D721Med (cell line): Measurements from ENCODE around the gene RALGAPB.

Experiments used
- DNase-seq: peaks from one replicate; pipeline ENCODE4 v3.0.0; 2011; ENCODE audit warnings: low spot score; ENCODE audit not compliant: insufficient read length
- FAIRE-seq: peaks from 2 replicates; lab custom pipeline; 2011; peaks lifted over from hg19 to GRCh38; lab: Jason Lieb, UNC
- TF ChIP-seq, protein P1 (sequence below): IDR thresholded peaks from 2 replicates; pipeline ENCODE4 v1.5.1; 2012; ENCODE audit warnings: mild to moderate bottlenecking, control low read depth; ENCODE audit not compliant: insufficient read depth; ENCODE audit errors: missing control alignments

RALGAPB gene

DNA sequence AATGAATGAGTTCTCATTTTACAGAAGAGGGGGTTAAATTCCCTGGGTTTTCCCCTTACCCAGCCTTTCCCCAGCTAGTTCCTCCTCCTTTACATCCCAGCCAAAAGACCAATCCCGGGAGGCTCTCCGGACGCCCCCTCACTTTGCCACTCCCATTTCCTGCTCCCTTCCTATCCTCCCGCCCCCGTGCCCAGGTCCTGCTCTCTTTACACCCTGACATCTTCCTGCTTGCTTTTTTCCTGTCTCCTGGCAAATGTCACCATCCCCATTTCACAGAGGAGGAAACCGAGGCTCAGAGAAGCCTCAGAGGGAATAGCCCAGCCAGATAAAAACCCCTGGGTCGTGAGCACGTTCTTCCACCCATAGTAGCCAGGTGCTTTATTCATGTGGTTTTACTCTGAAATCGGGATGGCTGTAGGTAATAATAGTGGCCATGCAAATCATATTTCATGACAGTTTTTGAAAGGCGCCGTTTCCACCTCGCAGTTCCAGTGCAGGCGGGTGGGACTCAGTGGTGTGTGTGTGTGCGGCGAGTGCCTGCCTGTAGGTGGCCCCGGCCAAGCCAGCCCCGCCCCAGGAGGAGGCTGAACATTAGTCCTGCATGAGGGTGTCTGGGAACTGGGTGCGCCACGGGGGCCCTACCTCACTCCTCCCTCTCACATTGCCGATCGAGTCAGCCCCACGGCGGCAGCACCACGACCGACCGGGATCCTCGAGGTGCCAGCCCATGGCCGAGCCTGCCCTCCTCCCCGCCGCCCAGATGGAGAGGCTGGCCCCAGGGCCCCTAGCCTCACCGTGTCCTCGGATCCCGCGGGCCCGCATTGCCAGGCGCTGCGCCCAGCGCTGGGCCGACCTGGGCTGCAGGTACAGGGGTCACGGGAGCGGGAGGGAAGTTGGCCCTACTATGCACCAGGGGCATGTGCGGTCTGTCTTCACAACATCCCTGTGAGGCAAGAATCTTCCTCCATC, 128.9 kb downstream of the RALGAPB start, which contains the start of gene ARHGAP40:
ARHGAP40 (plus strand) TSS at position 594 of the 969 bp plus-strand sequence.
- DNase-seq (no peak), FAIRE-seq (no peak)
- TF ChIP-seq, protein P1, sequence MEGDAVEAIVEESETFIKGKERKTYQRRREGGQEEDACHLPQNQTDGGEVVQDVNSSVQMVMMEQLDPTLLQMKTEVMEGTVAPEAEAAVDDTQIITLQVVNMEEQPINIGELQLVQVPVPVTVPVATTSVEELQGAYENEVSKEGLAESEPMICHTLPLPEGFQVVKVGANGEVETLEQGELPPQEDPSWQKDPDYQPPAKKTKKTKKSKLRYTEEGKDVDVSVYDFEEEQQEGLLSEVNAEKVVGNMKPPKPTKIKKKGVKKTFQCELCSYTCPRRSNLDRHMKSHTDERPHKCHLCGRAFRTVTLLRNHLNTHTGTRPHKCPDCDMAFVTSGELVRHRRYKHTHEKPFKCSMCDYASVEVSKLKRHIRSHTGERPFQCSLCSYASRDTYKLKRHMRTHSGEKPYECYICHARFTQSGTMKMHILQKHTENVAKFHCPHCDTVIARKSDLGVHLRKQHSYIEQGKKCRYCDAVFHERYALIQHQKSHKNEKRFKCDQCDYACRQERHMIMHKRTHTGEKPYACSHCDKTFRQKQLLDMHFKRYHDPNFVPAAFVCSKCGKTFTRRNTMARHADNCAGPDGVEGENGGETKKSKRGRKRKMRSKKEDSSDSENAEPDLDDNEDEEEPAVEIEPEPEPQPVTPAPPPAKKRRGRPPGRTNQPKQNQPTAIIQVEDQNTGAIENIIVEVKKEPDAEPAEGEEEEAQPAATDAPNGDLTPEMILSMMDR: no peak

DNA sequence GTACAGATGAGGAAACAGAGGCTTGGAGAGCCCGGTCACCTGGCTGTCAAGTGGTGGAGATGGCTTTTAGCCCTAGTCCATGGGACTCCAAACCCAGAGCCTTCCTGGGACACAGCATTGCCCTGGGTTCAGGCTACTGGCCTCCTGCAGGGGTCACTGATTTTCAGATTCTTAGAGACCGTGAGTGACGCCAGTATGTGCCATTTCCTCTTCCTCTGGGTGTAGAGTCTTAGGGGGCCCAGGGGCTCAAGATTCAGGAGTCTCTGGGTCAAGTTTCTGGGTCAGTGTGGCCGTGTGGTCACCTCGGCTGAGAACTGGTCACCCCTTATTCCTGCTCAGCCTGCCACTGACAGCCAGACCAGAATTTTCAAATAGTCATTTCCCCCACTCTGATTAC, 129.5 kb downstream of the RALGAPB start:
- TF ChIP-seq, protein P1: no peak
- no peak for FAIRE-seq

DNA sequence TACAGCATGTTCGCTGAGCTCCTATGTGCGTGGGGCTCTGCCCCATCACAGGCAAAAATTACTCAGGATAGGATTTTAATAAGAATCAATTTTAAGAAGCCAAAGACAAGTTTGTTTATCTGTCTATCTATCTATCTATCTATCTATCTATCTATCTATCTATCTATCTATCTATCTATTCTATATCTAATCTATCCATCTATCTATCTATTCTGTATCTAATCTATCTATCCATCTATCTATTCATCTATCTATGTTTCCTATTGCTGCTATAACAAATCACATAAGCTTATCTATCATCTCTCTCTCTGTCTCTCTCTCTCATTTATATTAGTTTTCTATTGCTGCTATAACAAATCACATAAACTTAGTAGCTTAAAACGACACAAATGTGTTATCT, 130.6 kb downstream of the RALGAPB start:
- FAIRE-seq (no peak), DNase-seq (no peak)
- TF ChIP-seq, protein P1: no peak

More for the DNA sequence above, 129.5 kb downstream of the RALGAPB start:
- no peak for DNase-seq

DNA sequence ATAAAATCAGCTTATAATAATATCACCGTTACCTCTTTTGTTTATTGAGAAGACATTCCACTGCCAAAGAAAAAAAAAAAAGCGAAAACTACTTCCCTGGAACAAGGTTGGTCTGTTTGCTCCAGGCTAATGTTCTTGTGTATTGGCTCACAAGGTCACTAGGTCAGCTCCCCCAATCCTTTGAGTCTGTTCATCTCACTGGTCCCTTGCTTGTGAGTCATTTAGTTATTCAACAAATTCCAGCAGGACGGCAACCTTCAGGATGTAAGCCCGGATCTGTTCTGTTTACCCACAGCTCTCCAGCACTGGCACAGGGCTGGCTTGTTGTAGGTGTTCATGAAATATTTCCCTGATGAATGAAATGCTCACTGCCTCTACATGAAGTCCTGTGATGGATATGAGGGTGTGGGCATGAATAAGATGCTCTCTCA, 132.2 kb downstream of the RALGAPB start:
- TF ChIP-seq, protein P1: no peak
- FAIRE-seq (no peak), DNase-seq (no peak)

DNA sequence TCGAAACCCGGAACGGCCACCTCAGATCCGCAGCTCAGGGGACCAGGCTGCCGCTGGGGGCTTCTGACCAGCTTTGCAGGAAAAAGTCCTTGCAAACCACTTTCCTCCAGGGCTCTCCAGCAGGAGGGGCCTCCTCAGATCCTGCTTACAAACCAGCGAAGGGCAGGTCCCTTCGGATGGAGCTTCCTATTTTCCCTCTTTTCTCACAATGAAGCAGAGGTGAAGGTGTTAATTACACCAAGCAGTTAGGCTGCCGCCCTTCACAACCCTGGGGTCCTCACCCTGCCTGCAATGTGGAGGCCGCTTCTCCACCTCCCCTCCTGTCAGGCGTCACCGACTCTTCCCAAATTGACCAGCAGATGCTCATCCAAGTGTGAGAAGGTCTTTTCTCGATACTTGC, 134.7 kb downstream of the RALGAPB start:
- DNase-seq (no peak), FAIRE-seq (no peak)
- TF ChIP-seq, protein P1: no peak

DNA sequence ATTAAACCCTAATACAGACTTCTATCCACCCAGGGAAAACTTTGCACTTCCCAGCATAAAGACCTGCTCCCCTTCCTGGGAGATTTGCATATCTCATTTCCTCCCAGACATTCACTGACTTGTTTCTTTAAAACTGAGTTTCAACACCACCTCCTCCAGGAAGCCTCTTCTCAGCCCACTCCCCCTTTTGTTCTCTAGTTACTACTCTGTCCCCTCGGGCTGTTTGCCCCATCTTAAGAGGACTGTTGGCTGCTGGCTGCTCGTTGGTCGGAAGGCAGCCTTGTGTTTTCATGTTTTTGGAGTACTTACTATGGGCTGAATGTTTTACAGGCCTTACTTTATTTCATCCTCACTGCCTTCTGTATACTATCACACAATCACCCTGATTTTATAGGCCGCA, 135.5 kb downstream of the RALGAPB start:
- TF ChIP-seq, protein P1: no peak
- no peak for FAIRE-seq
- no peak for DNase-seq

DNA sequence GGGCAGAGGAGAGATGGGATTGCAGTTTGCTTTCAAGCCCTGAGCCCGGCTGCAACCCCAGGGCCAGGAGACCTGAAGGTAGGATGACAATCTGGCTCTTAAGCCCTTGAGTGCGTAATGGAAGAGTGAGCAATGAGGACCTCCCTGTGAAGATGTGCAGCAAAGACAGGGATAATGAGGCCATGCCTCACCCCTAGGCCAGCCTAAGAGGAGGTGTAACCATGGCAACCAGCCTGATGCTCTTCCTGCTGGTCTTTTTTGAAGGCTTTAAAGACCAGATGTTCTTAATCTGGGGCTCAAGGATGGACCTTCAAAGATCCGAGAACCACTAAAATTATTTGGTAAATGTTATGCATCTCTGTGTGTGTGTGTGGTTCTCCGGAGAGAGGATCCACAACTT, 137.2 kb downstream of the RALGAPB start:
- TF ChIP-seq, protein P1: no peak
- FAIRE-seq: no peak
- DNase-seq: no peak
